Central memory CD8-positive, alpha-beta T cell (primary cell): ENCODE measurements around the gene UBQLN1.
"Not testable (repeated sequence)": the region's sequence is repeated elsewhere in the genome, so short reads cannot be mapped to it uniquely, and the experiment has no call there.

ENCODE experiments used
- ATAC-seq: fragments of 150-1000 bp; cut with Tn5 transposase; replicated peaks from 2 replicates; pipeline ENCODE4 v1.10.0; 2022; ENCODE audit warnings: mild to moderate bottlenecking, moderate FRiP score, moderate number of reproducible peaks; ENCODE audit not compliant: poor library complexity, severe bottlenecking; ENCODE audit errors: extremely low read depth
- DNase-seq, 2 donors: peaks; one replicate each; pipeline ENCODE4 v3.0.0; 2021; ENCODE audit warnings: low spot score in 2 of 2
- H3K27ac Mint-ChIP-seq: one replicate; pipeline ENCODE4 v1.8.0; 2022; ENCODE audit warnings: low read depth, mild to moderate bottlenecking, moderate library complexity, mixed read lengths
- H3K27me3 Mint-ChIP-seq: one replicate; pipeline ENCODE4 v1.8.0; 2022; ENCODE audit warnings: mixed read lengths
- H3K36me3 Mint-ChIP-seq: one replicate; pipeline ENCODE4 v1.8.0; 2022; ENCODE audit warnings: mild to moderate bottlenecking, moderate library complexity, mixed read lengths; ENCODE audit not compliant: insufficient read depth
- H3K4me1 Mint-ChIP-seq: one replicate; pipeline ENCODE4 v1.8.0; 2022; ENCODE audit warnings: mixed read lengths
- H3K4me3 Mint-ChIP-seq: one replicate; pipeline ENCODE4 v1.8.0; 2022; ENCODE audit warnings: mild to moderate bottlenecking, moderate library complexity, mixed read lengths
- H3K9me3 Mint-ChIP-seq: one replicate; pipeline ENCODE4 v1.8.0; 2022; ENCODE audit warnings: mixed read lengths

Gene UBQLN1

GRCh38 chr9:83708515-83709158, 879 bp upstream of the UBQLN1 start:
- H3K36me3 Mint-ChIP-seq = peaks cover 32% of the 10 kb centered on the region
- peak overlapping the region; percentile 99 for H3K27ac Mint-ChIP-seq
- ATAC-seq (peak; percentile 47), DNase-seq (peak; percentile 50 to 51)
- H3K9me3 Mint-ChIP-seq = no peaks in the 10 kb centered on the region
- peaks cover 32% of the 10 kb centered on the region for H3K4me1 Mint-ChIP-seq
- peak overlapping the region; percentile 98 for H3K4me3 Mint-ChIP-seq
- no peaks in the 10 kb centered on the region for H3K27me3 Mint-ChIP-seq

GRCh38 chr9:83707518-83707767, 315 bp downstream of the UBQLN1 start:
- H3K4me1 Mint-ChIP-seq = peaks cover 38% of the 10 kb centered on the region
- H3K27me3 Mint-ChIP-seq = no peaks in the 10 kb centered on the region
- peak overlapping the region; percentile 99 for H3K27ac Mint-ChIP-seq
- H3K9me3 Mint-ChIP-seq = no peaks in the 10 kb centered on the region
- no peak for ATAC-seq
- no peak for DNase-seq
- H3K36me3 Mint-ChIP-seq = peaks cover 35% of the 10 kb centered on the region
- peak overlapping the region; percentile 98 for H3K4me3 Mint-ChIP-seq

DNA sequence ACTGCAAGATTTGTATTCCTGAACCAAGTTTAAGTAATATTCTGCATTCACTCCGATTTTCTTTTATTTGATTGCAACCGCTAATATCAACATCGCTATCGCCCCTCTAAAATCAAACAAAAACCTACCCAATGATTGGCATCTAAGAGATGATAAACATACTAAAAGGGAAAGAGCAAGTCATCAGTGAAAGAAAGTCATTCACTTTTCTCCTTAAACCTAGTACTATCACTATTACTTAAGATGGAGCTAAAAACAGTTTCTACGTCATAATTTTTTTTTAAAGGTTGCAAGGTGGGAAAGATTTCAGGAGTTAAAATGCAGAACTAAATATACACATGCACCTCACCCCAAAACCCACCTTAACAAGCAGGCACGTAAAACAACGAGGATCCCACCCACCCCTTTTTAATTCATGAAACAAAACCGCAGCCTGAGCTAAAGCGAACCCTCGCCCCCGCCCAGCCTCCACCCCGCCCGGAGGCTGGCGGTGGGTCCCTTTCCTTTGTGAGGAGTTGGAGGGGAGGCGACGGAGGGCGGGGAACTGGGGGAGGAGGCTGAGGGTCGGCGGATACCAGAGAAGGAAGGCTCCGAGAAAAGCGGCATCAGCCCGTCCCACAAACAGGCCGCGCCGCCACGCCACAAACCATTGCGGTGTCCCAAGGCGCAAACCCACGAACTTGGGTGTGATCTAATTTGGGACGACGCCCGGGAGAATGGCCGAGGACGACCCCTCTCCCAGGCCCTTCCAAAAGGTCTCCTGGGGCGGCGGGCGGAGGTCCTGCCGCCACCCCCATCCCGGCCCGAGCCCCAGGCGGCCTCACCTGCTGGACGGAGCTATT, 861 bp downstream of the UBQLN1 start:
- Mint-ChIP-seq H3K4me3 (peak overlapping the region; percentile 98), H3K36me3 (peaks cover 35% of the 10 kb centered on the region), H3K9me3 (no peaks in the 10 kb centered on the region), H3K4me1 (peaks cover 41% of the 10 kb centered on the region), H3K27ac (peak overlapping the region; percentile 99), H3K27me3 (no peaks in the 10 kb centered on the region)
- DNase-seq = peak; percentile 42 to 48
- peak; percentile 29 for ATAC-seq

DNA sequence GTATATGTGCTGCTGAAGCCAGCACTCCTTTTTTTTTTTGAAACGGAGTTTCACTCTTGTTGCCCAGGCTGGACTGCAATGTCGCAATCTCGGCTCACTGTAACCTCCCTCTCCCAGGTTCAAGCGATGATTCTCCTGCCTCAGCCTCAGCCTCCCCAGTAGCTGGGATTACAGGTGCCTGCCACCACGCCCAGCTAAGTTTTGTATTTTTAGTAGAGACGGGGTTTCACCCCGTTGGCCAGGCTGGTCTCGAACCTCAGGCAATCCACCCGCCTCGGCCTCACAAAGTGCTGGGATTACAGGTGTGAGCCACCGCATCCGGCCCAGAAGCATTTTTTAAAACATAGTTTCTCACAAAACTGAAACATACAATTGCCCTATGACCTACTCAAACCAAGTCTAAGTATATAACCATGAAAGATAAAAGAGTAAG, 2.5 kb downstream of the UBQLN1 start:
- H3K4me1 Mint-ChIP-seq = peaks cover 54% of the 10 kb centered on the region
- H3K9me3 Mint-ChIP-seq = not testable (repeated sequence)
- peaks cover 39% of the 10 kb centered on the region for H3K36me3 Mint-ChIP-seq

GRCh38 chr9:83701769-83702168, 6.0 kb downstream of the UBQLN1 start:
- Mint-ChIP-seq H3K27ac (no peak overlapping the region), H3K27me3 (no peaks in the 10 kb centered on the region), H3K4me1 (peaks cover 66% of the 10 kb centered on the region), H3K4me3 (peak overlapping the region; percentile 34), H3K9me3 (no peaks in the 10 kb centered on the region), H3K36me3 (peaks cover 29% of the 10 kb centered on the region)
- DNase-seq (no peak), ATAC-seq (no peak)

More for the DNA sequence above, 2.5 kb downstream of the UBQLN1 start:
- peak overlapping the region; percentile 98 for H3K4me3 Mint-ChIP-seq
- ATAC-seq, H3K27me3 Mint-ChIP-seq, DNase-seq: not testable (repeated sequence)
- peak overlapping the region; percentile 99 for H3K27ac Mint-ChIP-seq

DNA sequence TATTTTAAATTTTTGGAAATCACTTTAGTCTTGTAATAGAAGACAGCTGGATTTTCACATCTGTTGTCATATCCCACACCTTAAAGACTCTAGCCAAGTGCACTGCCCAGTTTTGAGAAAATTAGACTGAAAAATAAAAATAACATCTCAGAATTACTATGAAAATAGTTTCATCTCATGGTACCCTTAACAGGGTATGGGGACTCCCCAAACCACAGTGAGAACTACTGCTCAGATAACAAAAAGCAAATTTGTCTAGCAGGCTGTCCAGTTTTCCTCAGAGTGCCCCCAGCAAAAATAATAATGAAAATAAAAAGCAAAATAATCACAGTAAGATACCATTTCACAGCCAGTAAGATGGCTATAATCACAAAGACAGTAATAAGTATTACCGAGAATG, 6.5 kb downstream of the UBQLN1 start:
- Mint-ChIP-seq H3K4me3 (peak overlapping the region; percentile 34), H3K9me3 (no peaks in the 10 kb centered on the region), H3K27me3 (no peaks in the 10 kb centered on the region), H3K36me3 (peaks cover 24% of the 10 kb centered on the region), H3K4me1 (peaks cover 62% of the 10 kb centered on the region), H3K27ac (no peak overlapping the region)
- DNase-seq = no peak
- ATAC-seq = no peak

DNA sequence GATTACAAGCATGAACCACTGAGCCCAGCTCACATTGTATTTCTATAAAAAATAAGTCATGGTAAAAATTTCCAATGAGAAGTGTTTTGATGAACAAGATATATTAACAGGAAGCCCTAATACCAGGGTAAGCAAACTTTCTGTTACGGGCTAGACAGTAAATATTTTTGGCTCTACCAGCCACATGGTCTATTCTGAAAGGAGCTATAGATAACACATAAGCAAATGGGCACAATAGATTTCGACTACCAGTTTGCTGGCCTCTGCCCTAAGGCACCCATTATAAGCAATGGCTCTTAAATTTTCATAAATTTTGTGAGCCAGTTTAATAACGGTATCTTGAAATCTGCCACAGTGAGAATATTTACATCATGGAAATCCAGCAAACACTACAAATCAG, 8.1 kb downstream of the UBQLN1 start:
- no peak for ATAC-seq
- peak overlapping the region; percentile 42 for H3K27ac Mint-ChIP-seq
- no peaks in the 10 kb centered on the region for H3K9me3 Mint-ChIP-seq
- H3K36me3 Mint-ChIP-seq = peaks cover 13% of the 10 kb centered on the region
- H3K4me1 Mint-ChIP-seq = peaks cover 57% of the 10 kb centered on the region
- DNase-seq = no peak
- H3K27me3 Mint-ChIP-seq = no peaks in the 10 kb centered on the region
- peak overlapping the region; percentile 1 for H3K4me3 Mint-ChIP-seq

GRCh38 chr9:83698976-83699585, 8.7 kb downstream of the UBQLN1 start:
- no peaks in the 10 kb centered on the region for H3K9me3 Mint-ChIP-seq
- no peak overlapping the region for H3K4me3 Mint-ChIP-seq
- no peaks in the 10 kb centered on the region for H3K27me3 Mint-ChIP-seq
- no peak overlapping the region for H3K27ac Mint-ChIP-seq
- peaks cover 13% of the 10 kb centered on the region for H3K36me3 Mint-ChIP-seq
- H3K4me1 Mint-ChIP-seq = peaks cover 62% of the 10 kb centered on the region
- DNase-seq (no peak), ATAC-seq (no peak)

DNA sequence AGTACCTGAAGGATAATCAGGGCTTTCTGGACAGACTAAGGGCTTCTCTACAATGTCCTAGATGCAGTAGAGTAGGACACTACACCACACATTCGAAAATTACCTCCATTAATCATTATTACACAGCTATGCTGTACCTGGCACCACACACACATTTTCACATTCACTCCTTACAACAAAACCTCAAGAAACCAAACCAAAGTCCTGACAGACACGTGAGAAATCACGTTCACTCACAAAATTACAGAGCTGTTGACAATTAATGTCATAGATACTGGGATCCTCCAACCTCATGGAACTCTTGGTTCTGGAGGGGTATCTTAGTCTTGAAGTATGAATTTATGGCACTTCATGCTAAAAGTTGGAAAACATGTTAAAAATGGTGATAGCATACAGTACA, 16.3 kb downstream of the UBQLN1 start:
- Mint-ChIP-seq H3K36me3 (peaks cover 6% of the 10 kb centered on the region), H3K4me3 (no peak overlapping the region), H3K9me3 (no peaks in the 10 kb centered on the region), H3K27me3 (no peaks in the 10 kb centered on the region), H3K4me1 (peaks cover 64% of the 10 kb centered on the region), H3K27ac (no peak overlapping the region)
- DNase-seq (no peak), ATAC-seq (no peak)

GRCh38 chr9:83688921-83689320, 18.8 kb downstream of the UBQLN1 start:
- ATAC-seq (no peak), DNase-seq (no peak)
- Mint-ChIP-seq H3K4me1 (peaks cover 59% of the 10 kb centered on the region), H3K27ac (peak overlapping the region; percentile 22), H3K36me3 (peaks cover 16% of the 10 kb centered on the region), H3K9me3 (no peaks in the 10 kb centered on the region), H3K27me3 (no peaks in the 10 kb centered on the region), H3K4me3 (peak overlapping the region; percentile 17)

- DNase-seq (no peak), ATAC-seq (no peak)
- Mint-ChIP-seq H3K36me3 (peaks cover 66% of the 10 kb centered on the region), H3K27me3 (no peaks in the 10 kb centered on the region), H3K4me1 (peaks cover 23% of the 10 kb centered on the region), H3K4me3 (no peak overlapping the region), H3K9me3 (no peaks in the 10 kb centered on the region), H3K27ac (peak overlapping the region; percentile 78)
Measured at GRCh38 chr9:83681490-83681889, 26.3 kb downstream of the UBQLN1 start.

- no peak for DNase-seq
- H3K27me3 Mint-ChIP-seq = no peaks in the 10 kb centered on the region
- peaks cover 17% of the 10 kb centered on the region for H3K4me1 Mint-ChIP-seq
- ATAC-seq = no peak
- no peak overlapping the region for H3K4me3 Mint-ChIP-seq
- H3K36me3 Mint-ChIP-seq = peaks cover 76% of the 10 kb centered on the region
- H3K9me3 Mint-ChIP-seq = no peaks in the 10 kb centered on the region
- H3K27ac Mint-ChIP-seq = peak overlapping the region; percentile 78
Measured at GRCh38 chr9:83680233-83680632, 27.5 kb downstream of the UBQLN1 start.

DNA sequence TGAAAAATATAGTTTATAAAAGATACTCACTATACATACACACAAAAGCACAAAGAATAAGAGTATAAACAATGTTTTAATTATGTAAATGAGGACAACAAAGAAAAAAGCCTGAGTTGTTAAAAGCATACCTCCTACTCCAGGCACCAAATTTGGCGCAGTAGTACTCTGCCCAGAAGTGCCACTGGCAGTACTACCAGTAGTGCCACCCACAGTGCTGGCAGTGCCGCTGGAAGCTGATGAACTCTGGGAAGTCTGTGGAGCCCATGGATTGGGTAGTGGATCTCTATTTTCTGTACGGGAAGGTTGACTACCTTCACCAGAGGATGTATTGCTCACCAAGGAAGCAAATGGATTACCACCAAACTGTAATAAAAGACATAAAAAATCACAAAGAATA, 30.2 kb downstream of the UBQLN1 start:
- H3K36me3 Mint-ChIP-seq = peaks cover 80% of the 10 kb centered on the region
- H3K27me3 Mint-ChIP-seq = no peaks in the 10 kb centered on the region
- H3K4me3 Mint-ChIP-seq = no peak overlapping the region
- DNase-seq (no peak), ATAC-seq (no peak)
- H3K4me1 Mint-ChIP-seq = peaks cover 18% of the 10 kb centered on the region
- no peak overlapping the region for H3K27ac Mint-ChIP-seq
- H3K9me3 Mint-ChIP-seq = no peaks in the 10 kb centered on the region
